ENCODE data around the gene SNIP1. TPM values are rescaled to one million over a fixed set of nuclear protein-coding genes. Genes with fewer than 3 reads are reported as not detected.
A peak's percentile ranks its signal among the peaks of the same experiment; 100 is the strongest.
"Not testable (repeated sequence)": the region's sequence is repeated elsewhere in the genome, so short reads cannot be mapped to it uniquely, and the experiment has no call there.

The SNIP1 gene
- total RNA-seq, 6 experiments from 2014 or later: 6.2 to 10.6 (median 8.8) TPM

- Histone ChIP-seq H3K27me3 (no peaks in the 10 kb centered on the region), H3K4me3 (no peak overlapping the region), H3K27ac (no peak overlapping the region), H3K36me3 (peaks cover 0 to 51% (median 23%) of the 10 kb centered on the region in 4 donors), H3K9me3 (no peaks in the 10 kb centered on the region), H3K4me1 (peaks cover 0 to 9% (median 0%) of the 10 kb centered on the region in 4 donors)
- ATAC-seq (no peak), DNase-seq (no peak)
- TF ChIP-seq, protein P1, sequence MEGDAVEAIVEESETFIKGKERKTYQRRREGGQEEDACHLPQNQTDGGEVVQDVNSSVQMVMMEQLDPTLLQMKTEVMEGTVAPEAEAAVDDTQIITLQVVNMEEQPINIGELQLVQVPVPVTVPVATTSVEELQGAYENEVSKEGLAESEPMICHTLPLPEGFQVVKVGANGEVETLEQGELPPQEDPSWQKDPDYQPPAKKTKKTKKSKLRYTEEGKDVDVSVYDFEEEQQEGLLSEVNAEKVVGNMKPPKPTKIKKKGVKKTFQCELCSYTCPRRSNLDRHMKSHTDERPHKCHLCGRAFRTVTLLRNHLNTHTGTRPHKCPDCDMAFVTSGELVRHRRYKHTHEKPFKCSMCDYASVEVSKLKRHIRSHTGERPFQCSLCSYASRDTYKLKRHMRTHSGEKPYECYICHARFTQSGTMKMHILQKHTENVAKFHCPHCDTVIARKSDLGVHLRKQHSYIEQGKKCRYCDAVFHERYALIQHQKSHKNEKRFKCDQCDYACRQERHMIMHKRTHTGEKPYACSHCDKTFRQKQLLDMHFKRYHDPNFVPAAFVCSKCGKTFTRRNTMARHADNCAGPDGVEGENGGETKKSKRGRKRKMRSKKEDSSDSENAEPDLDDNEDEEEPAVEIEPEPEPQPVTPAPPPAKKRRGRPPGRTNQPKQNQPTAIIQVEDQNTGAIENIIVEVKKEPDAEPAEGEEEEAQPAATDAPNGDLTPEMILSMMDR (IDR thresholded peaks at IDR 0.05): no peak
- TF ChIP-seq POLR2A (IDR thresholded peaks at IDR 0.05): no peak
- intact Hi-C loops (cut with DNase I): no loop called here
Measured at GRCh38 chr1:37564892-37565291, 10.8 kb upstream of the SNIP1 start.

GRCh38 chr1:37562984-37563383 is 8.9 kb upstream of the SNIP1 start:
- no peak for DNase-seq
- intact Hi-C loops (cut with DNase I): no loop called here
- no peak for ATAC-seq
- 100% methylated on average over 1 of the region's 1 CpG for WGBS (ENCODE audit: insufficient coverage, low coverage, low lambda C conversion rate, missing lambda C conversion rate)
- Histone ChIP-seq H3K27me3 (no peaks in the 10 kb centered on the region), H3K4me3 (no peak overlapping the region), H3K36me3 (peaks cover 0 to 34% (median 13%) of the 10 kb centered on the region in 4 donors), H3K9me3 (no peaks in the 10 kb centered on the region), H3K4me1 (peaks cover 0 to 9% (median 0%) of the 10 kb centered on the region in 4 donors), H3K27ac (no peak overlapping the region)
- TF ChIP-seq, protein P1 (IDR thresholded peaks at IDR 0.05): no peak
- no peak for TF ChIP-seq POLR2A (IDR thresholded peaks at IDR 0.05)

DNA sequence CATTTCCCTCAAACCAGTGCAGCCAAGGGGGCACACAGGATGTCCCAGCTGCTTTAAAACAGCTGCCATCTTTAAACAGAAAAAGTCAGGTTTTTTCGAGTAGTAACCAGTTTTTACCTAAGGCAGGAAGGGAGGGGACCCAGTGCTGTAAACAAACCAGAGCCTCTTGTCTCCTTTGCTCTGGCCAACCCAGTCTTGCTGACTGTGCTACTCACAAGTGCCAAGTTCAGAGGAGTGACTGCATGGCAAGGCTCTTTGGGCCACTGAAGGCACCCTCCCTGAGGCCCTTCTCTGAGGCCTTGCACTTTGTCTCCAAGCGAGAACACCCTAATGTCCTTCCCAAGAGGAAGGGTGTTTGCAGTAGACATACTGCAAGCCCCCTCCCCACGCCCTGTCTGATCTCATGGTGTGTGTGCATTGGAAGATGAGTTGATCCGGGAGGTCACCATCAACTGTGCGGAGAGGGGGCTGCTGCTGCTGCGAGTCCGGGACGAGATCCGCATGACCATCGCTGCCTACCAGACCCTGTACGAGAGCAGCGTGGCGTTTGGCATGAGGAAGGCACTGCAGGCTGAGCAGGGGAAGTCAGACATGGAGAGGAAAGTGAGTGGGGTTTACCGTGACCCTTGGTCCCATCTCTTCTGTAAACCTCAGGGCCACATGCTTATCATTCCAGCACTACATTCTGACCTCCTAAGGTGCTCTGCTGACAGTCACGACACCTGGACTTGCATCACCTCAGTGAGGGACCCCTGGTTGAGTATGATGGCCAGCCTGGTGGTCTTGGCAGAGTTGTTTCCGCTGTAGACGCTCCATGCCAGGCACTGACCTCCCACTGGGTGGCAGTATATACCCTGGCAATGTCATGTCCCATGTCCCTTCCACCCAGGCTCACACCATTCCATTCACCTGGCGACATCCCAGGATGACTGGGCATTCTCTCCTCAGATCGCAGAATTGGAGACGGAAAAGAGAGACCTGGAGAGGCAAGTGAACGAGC is 7.3 kb upstream of the SNIP1 start:
- no peak for ATAC-seq
- intact Hi-C loops (cut with DNase I): no loop called here
- H3K27ac ChIP-seq: no peak overlapping the region

DNA sequence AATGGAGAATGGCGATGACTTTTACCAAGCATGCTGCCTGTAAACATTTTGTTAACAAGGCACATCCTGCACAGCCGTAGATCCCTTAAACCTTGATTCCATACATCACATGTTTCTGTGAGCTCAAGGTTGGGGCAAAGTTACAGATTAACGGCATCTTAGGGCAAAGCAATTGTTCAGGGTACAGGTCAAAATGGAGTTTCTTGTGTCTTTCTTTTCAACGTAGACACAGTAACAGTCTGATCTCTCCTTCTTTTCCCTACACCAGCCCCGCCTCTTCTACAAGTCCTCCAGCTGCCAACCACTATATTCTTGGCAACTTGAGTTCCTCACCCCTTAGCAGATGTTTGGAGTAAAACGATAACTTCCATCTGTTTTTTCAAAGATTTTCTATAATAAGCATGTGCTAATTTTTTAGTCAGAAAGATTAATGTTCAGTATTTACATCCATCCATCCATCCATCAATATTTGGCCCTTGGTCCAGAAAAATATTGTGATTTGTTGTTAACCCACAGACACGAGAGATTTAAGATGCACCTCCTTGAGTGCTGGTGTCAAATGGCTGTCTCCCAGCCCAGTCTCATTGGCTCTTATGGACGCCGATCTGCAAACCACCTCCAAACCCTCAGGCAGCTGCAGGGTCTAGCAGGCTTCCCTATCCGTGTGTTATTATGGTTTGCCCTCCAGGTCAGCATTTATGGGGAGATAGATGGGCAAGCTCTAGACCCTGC is 6.5 kb upstream of the SNIP1 start:
- no peak for DNase-seq
- Histone ChIP-seq H3K9me3 (no peaks in the 10 kb centered on the region), H3K36me3 (peaks cover 0 to 10% (median under 1%) of the 10 kb centered on the region in 4 donors), H3K27me3 (no peaks in the 10 kb centered on the region), H3K4me3 (no peak overlapping the region), H3K4me1 (peaks cover 0 to 16% (median 0%) of the 10 kb centered on the region in 4 donors), H3K27ac (no peak overlapping the region)
- intact Hi-C loops (cut with DNase I): no loop called here
- ATAC-seq: no peak
- no peak for TF ChIP-seq POLR2A (IDR thresholded peaks at IDR 0.05)
- TF ChIP-seq, protein P1 (IDR thresholded peaks at IDR 0.05): no peak
- WGBS (ENCODE audit: insufficient coverage, low coverage, low lambda C conversion rate, missing lambda C conversion rate): 78% methylated on average over 9 of the region's 10 CpGs

More for the DNA sequence above, 7.3 kb upstream of the SNIP1 start:
- Histone ChIP-seq H3K36me3 (peaks cover 0 to 19% (median 5%) of the 10 kb centered on the region in 4 donors), H3K27me3 (no peaks in the 10 kb centered on the region), H3K9me3 (no peaks in the 10 kb centered on the region), H3K4me3 (no peak overlapping the region), H3K4me1 (peaks cover 0 to 11% (median 0%) of the 10 kb centered on the region in 4 donors)
- WGBS (ENCODE audit: insufficient coverage, low coverage, low lambda C conversion rate, missing lambda C conversion rate): 85% methylated on average over 8 of the region's 21 CpGs
- no peak for DNase-seq
- no peak for TF ChIP-seq POLR2A (IDR thresholded peaks at IDR 0.05)
- TF ChIP-seq, protein P1 (IDR thresholded peaks at IDR 0.05): peak; percentile 19 to 41 (median 23)

DNA sequence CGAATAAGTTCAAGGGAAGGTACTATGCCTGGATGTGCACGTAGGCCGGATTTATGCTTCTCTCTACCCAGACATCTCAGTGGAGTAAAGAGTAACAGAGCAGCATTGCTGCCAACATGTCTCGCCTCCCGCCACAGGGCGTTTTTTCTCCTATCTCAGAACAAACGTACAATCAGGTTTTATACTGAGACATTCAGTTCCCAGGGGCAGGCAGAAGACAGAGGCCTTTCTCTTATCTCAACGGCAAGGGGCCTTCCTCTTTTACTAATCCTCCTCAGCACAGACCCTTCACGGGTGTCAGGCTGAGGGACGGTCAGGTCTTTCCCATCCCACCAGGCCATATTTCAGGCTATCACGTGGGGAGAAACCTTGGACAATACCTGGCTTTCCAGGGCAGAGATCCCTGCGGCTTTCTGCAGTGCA is 5.9 kb upstream of the SNIP1 start:
- H3K9me3 ChIP-seq: not testable (repeated sequence)

More for the DNA sequence above, 5.9 kb upstream of the SNIP1 start:
- DNase-seq; ATAC-seq; H3K27ac ChIP-seq; intact Hi-C loops (cut with DNase I); H3K4me3 ChIP-seq; H3K36me3 ChIP-seq; H3K27me3 ChIP-seq: not testable (repeated sequence)
- H3K4me1 ChIP-seq: peaks cover 0 to 16% (median 0%) of the 10 kb centered on the region in 4 donors
- 65% methylated on average over 9 of the region's 12 CpGs for WGBS (ENCODE audit: insufficient coverage, low coverage, low lambda C conversion rate, missing lambda C conversion rate)
